SH-SY5Y (cell line): Measurements from ENCODE around the gene PLCL1.

Source experiments
- GATA2 ChIP-seq: IDR thresholded peaks from 2 replicates; pipeline ENCODE4 v1.6.1; 2011; ENCODE audit warnings: mild to moderate bottlenecking, low read depth, low read length
- GATA3 ChIP-seq: IDR thresholded peaks from 2 replicates; pipeline ENCODE4 v1.6.1; 2011; ENCODE audit warnings: low read depth, mild to moderate bottlenecking, low read length, moderate library complexity

DNA sequence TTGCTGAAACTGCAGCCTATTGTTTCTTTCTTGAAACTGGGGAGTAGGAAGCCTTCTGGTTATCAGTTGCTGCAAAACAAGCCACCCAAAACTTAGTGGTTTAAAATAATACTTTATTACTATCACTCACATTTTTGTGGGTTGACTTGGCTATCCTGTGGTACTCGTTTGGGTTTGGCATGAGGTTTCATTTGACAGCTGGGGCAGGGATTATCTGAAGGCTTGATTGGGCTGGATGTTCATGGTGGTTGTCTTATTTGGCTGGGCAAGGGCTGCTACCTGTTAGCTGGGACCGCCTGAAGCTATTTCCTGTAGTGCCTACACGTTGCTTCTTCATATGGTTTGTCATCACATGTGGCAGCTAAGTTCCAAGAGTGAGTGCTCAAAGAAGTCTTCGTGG lies 122.3 kb downstream of the PLCL1 start:
- TF ChIP-seq GATA2 (no peak), GATA3 (no peak)
